ELF-1 (cell line): ENCODE results near the gene KCNH3.
"Not testable (repeated sequence)": the region's sequence is repeated elsewhere in the genome, so short reads cannot be mapped to it uniquely, and the experiment has no call there.

Source experiments
- DNase-seq: peaks from one replicate; pipeline ENCODE4 v3.0.0-alpha.2; 2016; ENCODE audit warnings: low read depth, low spot score

KCNH3 gene, protein sequence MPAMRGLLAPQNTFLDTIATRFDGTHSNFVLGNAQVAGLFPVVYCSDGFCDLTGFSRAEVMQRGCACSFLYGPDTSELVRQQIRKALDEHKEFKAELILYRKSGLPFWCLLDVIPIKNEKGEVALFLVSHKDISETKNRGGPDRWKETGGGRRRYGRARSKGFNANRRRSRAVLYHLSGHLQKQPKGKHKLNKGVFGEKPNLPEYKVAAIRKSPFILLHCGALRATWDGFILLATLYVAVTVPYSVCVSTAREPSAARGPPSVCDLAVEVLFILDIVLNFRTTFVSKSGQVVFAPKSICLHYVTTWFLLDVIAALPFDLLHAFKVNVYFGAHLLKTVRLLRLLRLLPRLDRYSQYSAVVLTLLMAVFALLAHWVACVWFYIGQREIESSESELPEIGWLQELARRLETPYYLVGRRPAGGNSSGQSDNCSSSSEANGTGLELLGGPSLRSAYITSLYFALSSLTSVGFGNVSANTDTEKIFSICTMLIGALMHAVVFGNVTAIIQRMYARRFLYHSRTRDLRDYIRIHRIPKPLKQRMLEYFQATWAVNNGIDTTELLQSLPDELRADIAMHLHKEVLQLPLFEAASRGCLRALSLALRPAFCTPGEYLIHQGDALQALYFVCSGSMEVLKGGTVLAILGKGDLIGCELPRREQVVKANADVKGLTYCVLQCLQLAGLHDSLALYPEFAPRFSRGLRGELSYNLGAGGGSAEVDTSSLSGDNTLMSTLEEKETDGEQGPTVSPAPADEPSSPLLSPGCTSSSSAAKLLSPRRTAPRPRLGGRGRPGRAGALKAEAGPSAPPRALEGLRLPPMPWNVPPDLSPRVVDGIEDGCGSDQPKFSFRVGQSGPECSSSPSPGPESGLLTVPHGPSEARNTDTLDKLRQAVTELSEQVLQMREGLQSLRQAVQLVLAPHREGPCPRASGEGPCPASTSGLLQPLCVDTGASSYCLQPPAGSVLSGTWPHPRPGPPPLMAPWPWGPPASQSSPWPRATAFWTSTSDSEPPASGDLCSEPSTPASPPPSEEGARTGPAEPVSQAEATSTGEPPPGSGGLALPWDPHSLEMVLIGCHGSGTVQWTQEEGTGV

DNA sequence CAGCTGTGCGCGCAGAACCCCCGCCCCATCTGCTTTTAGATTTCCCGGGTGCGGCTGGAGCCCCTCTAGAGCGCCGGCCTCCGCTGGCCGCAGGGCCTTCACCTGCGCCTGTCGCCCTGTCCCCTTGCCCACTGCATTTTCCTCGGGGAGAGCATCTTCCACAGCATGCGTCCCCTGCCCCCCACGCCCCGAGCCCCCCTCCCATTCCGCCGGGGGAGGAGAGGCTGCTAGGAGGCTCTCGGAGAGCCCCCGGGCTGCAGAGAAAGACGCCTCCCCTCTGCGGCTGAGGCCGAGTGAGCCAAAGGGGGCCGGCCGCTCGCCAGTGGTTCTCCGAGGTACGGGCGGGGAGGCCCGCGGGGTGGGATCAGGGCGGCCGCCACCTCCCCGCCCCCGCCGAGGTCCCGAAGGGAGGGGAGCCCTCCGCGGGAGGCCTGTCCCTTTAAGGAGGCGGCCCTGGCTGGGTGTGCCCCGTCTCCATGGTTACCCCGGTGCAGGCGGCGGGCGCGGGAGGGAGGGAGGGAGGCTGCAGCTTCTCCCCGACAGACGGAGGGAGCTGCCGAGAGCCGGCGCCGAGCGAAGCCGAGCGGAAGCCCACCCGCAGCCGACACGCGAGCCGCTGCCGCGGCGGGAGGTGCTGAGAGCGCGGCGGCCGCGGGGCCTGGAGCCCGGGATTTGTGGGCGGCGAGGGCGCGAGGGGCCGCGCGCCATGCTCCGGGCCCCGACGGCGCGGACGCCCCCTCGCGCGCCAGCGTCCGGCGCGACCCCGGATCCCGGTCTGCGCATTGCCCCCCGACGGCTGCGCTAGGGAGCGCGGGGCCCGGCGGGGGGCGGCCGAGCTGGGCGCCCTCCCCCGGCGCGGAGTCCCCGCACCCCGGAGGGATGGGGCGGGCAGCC lies at the start of gene KCNH3:
KCNH3 (plus strand) TSS at position 521 of the 894 bp plus-strand sequence. CDS start 387 bp downstream, outside the sequence.
- no peak for DNase-seq

DNA sequence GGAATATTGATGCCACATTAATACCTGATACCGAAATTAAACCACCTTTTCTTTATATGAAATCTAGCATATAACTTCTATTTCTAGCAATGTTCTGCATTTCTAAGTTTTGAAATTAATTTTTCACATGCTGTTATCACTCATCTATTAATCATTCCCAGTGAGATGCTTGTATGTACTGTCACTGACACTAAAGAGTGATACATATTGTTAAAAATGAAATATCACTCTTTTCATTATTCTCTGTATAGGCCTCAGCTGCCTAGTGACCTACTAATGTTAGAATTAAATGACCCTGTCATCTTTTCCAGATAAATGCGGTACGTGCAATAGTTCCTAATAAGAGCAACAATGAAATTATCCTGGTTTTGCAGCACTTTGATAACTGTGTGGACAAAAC lies 49.7 kb upstream of the KCNH3 start:
- no peak for DNase-seq

DNA sequence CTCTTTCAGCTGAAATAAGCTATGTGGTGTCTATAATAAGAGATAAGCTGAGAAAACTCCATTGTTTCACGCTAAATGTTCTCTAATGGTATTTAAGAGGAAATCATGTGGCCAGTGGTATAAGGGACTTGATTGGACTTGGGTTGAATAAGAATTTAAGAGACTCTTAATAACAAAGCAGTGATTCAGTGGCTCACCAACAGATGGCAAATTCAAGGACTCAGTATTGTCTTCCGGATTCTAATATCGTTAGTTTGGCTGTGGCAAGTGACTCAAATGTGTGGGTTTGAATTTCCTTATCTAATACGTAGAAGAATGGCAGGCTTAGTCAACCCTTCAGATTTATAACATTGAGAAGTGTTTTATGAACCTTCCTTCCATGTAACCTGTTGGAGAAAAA lies 49.1 kb upstream of the KCNH3 start:
- no peak for DNase-seq

DNA sequence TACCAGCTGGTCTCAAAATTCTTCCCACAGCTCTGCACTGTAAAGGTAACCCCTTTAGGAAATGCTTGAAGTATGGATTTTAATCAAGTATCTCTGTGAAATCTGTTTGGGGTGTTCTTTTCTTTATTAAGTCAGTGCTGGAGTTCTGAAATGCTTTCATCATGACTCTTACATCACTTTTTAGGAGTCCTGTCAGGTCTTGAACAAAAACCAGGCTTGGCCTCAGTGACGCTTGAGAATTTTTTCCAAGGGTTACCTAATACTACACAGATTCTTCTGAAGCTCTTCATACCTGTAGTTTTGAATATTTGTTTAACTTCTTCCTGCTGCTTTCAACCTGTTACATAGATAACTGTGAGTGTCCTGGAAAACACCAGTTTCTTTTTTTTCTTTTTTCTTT lies 47.0 kb upstream of the KCNH3 start:
- no peak for DNase-seq

DNA sequence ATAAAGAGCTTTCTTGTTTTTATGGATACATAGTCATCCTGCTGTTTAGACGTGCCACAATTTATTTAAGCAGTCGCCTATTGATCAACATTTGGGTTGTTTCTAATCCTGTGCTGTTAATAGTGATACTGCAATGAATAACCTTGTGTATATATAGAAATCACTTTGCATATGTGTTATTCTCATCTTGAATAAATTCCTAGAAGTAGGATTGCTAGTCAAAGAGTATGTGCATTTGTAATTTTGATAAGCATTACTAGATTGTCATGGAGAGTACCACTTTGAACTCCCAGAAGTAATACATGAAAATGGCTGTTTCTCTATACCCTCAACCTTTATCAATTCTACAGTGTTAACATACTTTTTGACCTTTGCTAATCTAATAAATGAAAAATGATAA lies 44.9 kb upstream of the KCNH3 start:
- no peak for DNase-seq

DNA sequence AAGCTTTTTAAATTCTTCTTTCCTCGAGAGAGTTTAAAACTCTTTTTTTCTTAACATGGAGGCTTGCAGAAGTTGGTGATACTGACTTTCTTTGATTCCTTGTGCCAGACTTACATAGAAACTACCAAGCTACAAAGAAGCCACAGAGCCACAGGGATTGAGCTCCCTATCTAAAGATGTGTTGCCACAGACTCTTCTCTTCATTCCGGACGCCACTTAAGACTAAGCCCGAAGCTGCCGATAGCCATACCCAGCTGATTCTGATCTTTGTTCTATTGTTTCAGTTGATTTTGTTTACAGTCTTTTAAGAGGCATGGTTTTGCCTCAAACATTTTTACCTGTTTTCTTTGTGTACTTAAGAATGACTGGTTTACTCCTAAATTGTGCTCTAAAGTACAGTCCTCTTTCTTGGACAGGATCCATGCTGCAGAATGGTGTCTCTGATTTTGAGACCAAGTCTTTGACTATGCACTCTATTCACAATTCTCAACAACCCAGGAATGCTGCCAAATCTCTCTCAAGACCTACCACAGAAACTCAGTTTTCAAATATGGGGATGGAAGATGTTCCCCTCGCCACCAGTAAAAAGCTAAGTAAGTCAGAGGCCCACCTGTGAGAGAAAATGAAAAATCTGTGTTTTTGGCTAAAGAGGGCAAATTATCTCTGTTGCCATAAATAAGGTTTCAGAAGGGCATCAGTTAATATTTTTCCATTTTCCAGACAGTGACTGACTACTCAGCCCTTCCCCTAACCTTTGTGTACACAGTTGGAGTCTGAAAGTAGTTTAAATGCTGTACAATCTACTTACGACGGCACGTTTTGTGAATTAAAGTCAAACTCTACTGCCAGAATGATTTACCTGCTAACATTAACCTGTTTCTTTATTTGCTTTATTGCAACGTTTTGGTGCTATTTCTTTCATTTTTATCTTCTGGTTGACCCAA lies 42.1 kb upstream of the KCNH3 start:
- peak; percentile 14 for DNase-seq

DNA sequence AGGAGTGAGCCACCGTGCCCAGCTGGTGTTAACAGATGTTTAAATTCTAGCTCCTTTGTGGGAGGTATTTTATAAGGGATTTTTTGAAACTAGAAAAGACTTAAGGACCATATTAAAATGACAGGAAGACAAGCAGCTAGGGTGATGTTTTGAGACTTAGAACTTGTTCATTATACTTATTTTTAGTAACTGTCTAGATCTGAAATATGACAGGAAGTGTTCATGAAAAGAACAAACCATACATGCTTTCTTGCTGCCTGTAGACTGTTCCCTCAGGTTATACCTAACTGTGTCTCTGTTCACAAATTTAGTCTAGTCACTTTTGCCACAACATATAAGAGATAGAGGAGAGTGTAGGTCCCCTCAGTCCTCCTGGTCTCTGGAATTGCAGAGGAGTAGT lies 36.9 kb upstream of the KCNH3 start:
- no peak for DNase-seq

DNA sequence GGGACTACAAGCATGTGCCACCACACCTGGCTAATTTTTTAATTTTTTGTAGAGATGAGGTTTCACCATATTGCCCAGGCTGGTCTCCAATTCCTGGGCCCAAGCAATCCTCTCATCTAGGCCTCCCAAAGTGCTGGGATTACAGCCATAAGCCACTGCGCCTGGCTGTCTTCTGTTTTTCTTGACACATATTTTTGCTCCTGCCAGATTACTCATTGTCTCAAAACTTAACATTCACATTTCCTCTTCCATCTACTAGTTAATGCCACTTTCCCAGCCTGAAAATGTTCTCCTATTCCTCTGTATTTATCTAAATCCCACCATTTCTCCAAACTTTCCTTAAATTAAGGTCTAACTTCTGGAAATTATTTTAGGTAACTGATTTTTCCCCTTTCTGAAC lies 36.2 kb upstream of the KCNH3 start:
- no peak for DNase-seq

DNA sequence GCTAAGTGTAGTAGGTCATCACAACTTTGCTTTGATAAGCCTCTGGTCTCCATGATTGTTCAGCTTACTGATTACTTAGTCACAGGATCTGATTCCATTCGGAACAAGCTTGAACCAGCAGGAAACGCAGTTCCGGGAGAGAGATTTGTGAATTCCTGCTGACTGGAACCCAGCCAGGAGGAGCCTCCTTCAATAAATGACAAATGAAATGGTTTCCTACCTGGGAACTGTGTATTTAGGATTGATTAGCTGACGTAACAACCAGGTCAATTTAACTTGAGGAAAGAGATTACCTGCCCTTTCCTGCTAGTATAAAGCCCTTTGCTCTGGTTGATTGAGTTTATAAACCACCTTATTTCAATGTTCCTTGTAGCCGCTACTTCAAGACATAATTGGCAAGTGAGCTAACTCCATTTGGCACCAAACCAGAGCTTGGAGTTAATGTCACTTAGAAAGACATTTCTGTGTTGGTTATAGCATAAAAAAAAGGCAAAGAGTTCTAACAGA lies 35.1 kb upstream of the KCNH3 start:
- DNase-seq: no peak

DNA sequence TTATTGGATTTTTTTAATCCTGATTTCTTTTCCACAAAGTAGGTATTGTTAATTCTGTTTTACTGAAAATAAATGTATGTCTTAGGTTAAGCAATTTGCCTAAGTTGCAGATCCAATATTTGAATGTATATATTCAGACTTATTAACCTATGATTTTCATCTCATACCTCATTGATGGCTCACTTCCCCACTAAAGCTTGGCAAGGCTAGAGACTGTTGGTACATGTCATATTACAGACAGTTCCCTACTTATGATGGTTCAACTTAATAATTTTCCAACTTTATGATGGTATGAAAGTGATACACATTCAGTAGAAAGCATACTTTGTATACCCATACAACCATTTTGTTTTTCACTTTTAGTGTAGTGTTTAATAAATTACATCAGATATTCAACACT lies 33.2 kb upstream of the KCNH3 start:
- DNase-seq: no peak

DNA sequence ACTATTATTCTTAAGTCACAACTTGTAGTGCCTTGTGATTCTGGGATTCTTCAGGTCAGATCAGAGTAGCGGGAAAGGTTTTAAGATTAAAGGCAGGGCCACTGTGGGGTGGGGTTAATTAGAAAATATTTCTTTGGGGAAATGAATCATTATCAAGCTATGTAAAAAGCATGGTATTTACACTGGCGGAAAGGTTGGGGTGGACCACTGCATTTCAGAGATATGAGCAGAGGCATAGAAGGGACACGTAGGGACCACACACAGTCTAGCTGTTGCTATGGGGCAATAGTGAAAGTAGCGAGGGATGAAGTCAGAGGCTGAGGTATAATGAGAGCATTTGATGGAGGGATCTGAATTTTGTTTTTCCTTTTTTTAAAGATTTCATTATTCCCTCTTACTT lies 31.7 kb upstream of the KCNH3 start:
- DNase-seq: no peak

DNA sequence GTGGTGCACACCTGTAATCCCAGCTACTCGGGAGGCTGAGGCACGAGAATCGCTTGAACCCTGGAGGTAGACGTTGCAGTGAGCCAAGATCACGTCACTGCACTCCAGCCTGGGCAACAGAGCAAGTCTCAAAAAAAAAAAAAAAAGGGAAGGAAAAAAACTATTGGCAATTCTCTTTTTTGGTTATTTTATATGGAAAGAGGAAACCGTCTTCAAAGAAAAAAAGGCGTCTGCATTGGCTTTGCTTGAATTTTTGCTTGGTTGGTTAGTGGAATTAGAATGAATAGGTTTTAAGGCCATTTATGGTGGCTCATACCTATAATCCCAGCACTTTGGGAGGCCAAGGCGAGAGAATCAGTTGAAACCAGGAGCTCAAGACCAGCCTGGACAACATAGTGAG lies 29.1 kb upstream of the KCNH3 start:
- DNase-seq: not testable (repeated sequence)

DNA sequence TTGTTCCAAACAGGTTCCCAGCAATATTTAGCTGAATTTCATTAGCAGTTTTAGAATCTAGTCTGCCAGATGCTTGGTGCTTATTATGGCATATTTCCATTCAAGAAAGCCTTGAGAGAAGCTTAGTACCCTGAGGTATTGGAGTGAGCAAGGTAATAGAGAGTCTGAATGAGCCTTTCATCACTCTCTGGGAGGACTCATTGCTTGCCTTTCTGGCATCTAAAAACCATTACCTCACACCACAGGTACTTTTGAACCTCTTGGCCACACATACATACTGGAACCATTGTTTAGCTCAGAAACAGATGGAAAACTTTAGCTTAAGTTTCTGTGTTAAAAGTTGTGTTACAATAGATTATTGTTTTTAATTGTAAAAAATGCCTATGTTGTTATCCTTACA lies 27.4 kb upstream of the KCNH3 start:
- DNase-seq: no peak

DNA sequence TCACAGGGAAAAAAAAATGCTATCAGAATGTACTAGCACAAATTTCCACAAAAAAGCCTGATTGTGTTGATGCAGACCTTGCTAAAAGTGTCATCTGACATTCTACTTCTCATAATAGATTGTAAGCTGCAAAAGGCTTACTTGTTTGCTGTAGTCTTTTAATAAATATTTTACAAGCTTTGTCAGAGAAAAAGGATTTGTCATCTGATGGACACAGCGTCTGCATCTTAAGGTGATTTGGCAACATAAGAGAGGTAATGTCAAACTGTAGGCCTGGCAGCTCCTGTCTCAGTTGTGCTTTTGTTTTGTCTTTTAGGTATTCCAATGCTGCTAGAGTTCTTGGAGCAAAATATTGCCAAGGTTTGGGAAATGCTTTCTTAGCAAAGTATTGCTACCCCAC lies 26.3 kb upstream of the KCNH3 start:
- DNase-seq: no peak

DNA sequence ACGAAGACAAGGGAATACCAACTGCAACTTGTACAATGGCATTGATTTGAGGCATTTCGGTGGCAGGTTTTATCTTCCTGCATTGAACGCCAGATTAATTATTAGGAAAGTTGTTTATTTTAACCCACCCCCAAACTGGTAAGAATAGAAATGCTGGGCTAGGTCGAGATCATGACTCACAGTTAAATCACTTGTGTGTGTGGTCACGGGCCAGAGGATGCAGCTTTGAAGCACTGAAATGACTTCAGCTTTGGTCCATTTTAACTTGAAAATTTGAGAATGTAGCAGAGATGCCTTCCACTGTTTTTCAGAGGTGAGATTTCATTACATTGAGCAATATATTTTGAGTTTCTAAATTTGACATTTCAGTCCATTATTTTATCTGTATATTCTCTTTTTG lies 23.6 kb upstream of the KCNH3 start:
- no peak for DNase-seq

DNA sequence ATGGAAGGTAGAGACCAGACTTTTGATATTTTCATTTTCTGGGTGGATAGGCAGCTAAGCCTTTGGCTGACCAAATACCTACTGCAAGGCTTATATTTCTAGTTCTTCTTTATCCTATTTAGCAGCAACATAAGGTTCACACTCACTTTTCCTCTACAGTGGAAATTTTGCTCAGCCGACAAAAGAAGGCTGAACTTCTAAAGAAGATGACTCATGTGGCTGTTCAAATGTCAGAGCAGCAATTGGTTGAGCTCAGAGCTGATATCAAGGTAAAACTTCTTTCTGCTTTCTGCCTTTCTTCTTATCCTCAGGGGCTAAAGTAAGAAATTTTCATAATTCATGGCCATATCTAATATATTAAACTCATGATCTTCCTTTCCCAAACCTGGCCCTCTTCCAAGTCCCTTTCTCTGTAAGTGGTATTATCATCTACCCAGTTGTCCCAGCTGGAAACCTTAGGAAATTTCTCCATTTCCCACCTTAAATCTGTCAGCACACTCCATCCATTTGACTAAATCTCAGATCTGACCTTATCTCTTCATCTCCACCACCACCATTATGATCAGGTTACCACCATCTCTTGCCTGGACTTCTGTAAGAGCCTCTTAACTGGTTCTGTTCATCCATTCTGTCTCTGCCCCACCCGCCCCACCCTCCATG lies 19.8 kb upstream of the KCNH3 start:
- DNase-seq: no peak

DNA sequence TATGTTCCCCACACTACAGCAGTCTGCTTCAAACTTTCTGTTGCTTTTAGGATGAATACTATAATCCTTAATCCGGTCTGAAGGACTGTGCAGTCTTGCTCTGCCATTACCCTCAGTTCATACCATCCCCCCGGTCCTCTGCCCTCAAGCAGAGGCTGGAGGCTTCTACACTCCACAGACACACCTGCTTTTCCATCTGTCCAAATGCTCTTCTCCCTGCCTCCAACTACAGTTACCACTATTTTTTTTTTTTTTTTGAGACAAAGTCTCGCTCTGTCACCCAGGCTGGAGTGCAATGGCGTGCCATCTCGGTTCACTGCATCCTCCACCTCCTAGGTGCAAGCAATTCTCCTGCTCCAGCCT lies 19.3 kb upstream of the KCNH3 start:
- no peak for DNase-seq

DNA sequence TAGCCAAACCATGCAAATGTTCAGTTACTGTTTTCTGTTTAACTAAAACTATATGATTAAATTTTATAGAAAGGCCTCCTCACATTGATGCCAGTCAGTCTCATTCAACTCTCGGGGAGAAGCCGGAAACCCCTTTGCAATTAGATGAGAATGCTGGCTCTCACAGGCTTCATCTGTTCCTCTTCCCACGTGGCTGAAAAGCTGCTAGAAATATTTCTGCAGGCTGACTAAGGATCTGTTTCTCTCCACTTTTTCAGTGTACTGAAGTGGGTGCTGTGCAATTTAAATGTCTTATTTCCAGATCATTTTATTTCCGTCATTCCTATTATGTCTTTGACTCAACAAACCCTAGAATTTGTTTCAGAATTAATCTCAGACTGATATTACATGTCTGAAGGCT lies 17.4 kb upstream of the KCNH3 start:
- no peak for DNase-seq

DNA sequence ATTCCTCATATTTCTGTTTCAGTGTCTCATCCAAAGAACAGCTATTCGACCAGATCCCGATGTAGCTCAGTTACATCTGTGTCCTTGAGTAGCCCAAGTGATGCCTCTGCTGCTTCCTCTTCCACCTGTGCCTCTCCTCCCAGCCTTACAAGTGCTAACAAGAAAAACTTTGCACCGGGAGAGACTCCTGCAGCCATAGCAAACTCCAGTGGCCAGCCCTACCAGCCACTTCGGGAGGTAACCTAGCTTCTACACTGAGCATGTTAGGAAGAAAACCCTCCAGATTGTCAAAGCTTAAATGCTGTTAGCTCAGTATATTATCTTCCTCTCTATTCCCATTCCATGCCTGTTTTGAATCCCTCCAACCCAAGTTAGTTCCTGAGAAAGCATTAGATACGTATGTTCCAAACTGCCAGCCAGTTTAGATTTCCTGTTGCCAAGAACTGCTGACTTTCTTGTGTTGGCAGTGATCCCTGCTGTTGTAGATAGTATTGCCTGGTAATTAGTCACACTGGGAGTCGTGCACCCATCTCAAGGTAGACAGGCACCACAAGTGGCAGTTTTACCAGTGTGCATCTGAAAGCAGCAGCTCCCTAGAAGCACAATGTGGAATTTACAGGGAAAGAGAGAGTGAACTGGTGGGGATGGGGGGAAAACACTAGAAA lies 14.0 kb upstream of the KCNH3 start:
- no peak for DNase-seq
